ENCODE measurements around the gene ZCCHC24.

Gene ZCCHC24

DNA sequence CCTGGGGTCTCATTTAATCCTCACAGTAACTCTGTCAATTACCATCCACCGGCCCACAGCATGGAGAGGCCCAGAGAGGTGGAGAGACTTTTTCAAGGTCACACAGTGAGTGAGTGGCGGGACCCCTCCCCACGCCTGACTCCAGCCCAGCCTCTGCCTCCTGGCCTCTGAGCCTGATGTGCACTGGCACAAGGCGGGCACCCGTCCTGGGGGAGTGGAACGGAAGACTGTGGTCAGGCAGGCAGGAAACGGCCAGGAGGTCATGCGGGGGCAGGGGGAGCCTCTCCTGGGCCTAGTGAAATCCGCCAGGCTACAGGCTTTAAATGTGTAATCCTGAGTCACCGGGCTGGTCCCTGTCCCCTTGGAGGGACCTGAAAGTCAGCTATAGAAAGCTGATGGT lies 32.2 kb downstream of the ZCCHC24 start:
- H2BK15ac ChIP-seq (replicated peaks; ENCODE audit: low read depth): no peak overlapping the region
- H3K9ac ChIP-seq (ENCODE audit: low read length): no peak overlapping the region
- H3K23ac ChIP-seq (ENCODE audit: low read length): no peak overlapping the region
- no peak overlapping the region for H2BK120ac ChIP-seq (ENCODE audit: low read depth, low read length)
- no peaks in the 10 kb centered on the region for H3K4me1 ChIP-seq (ENCODE audit: control insufficient read depth, low read depth, low read length)
- no peaks in the 10 kb centered on the region for H3K27me3 ChIP-seq (ENCODE audit: insufficient read depth, low read length, poor library complexity)
- H4K5ac ChIP-seq (ENCODE audit: low read length): no peak overlapping the region
- H3K4ac ChIP-seq (ENCODE audit: low read depth, low read length): no peak overlapping the region
- no peak overlapping the region for H2AK5ac ChIP-seq (ENCODE audit: low read length)
- no peaks in the 10 kb centered on the region for H3K36me3 ChIP-seq (ENCODE audit: control insufficient read depth, insufficient read depth, low read length)
- H4K8ac ChIP-seq (ENCODE audit: low read depth, low read length): no peak overlapping the region
- no peak overlapping the region for H2BK5ac ChIP-seq (ENCODE audit: low read length)
- no peak overlapping the region for H3K27ac ChIP-seq (ENCODE audit: low read depth, low read length)
- H3K4me2 ChIP-seq (ENCODE audit: low read length): no peak overlapping the region
- H3K4me3 ChIP-seq (ENCODE audit: low read length): no peak overlapping the region
- no peak overlapping the region for H3K18ac ChIP-seq (ENCODE audit: low read length)
- no peak overlapping the region for H3K56ac ChIP-seq (ENCODE audit: low read length)
- no CpG with 5 or more reads among the region's 10 CpGs for WGBS (ENCODE audit: extremely low coverage, insufficient coverage, low lambda C conversion rate)
- peak; percentile 24 for DNase-seq
- H3K79me1 ChIP-seq (ENCODE audit: low read length): no peaks in the 10 kb centered on the region
- H3K79me2 ChIP-seq (ENCODE audit: control insufficient read depth, insufficient read depth, low read length): no peaks in the 10 kb centered on the region

DNA sequence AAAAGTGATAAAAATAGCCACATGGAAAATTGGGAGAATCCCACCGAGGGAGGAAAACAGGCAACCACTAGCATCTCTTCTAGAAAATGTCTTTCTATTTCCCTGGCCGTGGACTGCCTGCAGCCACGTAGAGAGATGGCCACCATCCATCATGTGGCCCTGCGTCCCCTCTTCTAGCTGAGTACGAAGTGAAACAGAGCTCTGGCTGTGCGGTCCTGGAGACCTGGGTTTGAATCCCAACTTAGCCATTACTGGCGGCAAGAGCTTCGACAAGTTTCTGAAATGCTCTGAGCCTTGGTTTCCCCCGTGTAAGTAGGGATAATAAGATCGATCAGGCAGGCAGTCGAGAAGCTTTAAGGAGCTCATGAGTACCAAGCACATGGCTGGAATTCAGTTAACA lies 32.9 kb downstream of the ZCCHC24 start:
- Histone ChIP-seq H3K4ac (ENCODE audit: low read depth, low read length) (no peak overlapping the region), H3K4me2 (ENCODE audit: low read length) (no peak overlapping the region), H2BK5ac (ENCODE audit: low read length) (no peak overlapping the region), H3K27ac (ENCODE audit: low read depth, low read length) (no peak overlapping the region), H2AK5ac (ENCODE audit: low read length) (no peak overlapping the region), H3K23ac (ENCODE audit: low read length) (no peak overlapping the region), H3K79me1 (ENCODE audit: low read length) (no peaks in the 10 kb centered on the region), H3K56ac (ENCODE audit: low read length) (no peak overlapping the region), H4K8ac (ENCODE audit: low read depth, low read length) (no peak overlapping the region), H2BK120ac (ENCODE audit: low read depth, low read length) (no peak overlapping the region), H3K36me3 (ENCODE audit: control insufficient read depth, insufficient read depth, low read length) (no peaks in the 10 kb centered on the region), H3K79me2 (ENCODE audit: control insufficient read depth, insufficient read depth, low read length) (no peaks in the 10 kb centered on the region), H3K4me1 (ENCODE audit: control insufficient read depth, low read depth, low read length) (no peaks in the 10 kb centered on the region), H3K27me3 (ENCODE audit: insufficient read depth, low read length, poor library complexity) (no peaks in the 10 kb centered on the region), H2BK15ac (replicated peaks; ENCODE audit: low read depth) (no peak overlapping the region), H3K18ac (ENCODE audit: low read length) (no peak overlapping the region), H4K5ac (ENCODE audit: low read length) (no peak overlapping the region), H3K4me3 (ENCODE audit: low read length) (no peak overlapping the region), H3K9ac (ENCODE audit: low read length) (no peak overlapping the region)
- no peak for DNase-seq
- no CpG with 5 or more reads among the region's 11 CpGs for WGBS (ENCODE audit: extremely low coverage, insufficient coverage, low lambda C conversion rate)

DNA sequence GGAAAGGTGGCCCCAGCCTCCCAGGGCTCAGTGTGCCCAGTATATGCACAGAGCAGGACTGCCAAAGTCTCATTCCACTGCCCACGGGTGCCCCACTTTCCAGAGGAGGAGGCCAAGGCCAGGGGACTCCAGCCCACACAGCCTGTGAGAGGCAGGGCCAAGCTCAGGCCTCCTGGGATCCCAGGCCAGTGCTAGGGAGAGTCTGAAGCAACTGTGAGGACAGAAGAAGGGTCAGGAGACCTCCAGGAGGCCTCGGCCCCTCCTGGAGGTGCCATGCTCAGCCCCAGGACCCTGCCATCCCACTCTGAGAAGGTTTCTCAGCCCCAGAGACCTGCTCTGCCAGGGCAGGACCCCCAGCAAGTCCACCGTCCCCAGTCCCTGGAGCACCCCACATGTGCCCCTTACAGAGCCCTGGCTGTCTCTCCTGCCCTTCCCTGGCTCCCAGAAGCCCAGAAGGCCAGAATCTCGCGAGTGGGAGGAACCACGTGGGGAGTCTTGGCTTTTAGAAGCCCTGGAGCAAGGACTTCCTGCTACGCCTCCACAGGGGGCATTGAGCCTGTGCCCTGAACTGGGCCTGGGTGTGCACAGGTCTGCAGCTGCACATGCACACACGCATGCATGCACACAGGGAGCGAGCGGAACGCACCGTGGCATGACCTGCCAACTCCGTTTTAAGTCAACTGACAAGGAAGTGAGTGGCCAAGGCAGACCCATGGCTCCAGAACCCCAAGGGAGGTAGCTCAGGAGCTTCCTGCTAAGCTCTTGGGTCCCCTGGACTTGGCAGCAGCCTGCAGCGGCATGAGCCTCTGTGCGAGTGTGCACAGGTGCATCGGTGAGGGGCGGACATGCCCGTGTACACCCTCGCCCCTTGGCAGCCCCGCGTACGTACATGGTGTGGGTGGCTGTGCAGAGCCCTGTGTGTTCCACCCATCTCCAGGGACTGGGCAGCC lies 33.6 kb downstream of the ZCCHC24 start:
- Histone ChIP-seq H4K8ac (ENCODE audit: low read depth, low read length) (no peak overlapping the region), H3K36me3 (ENCODE audit: control insufficient read depth, insufficient read depth, low read length) (no peaks in the 10 kb centered on the region), H2BK5ac (ENCODE audit: low read length) (no peak overlapping the region), H3K27ac (ENCODE audit: low read depth, low read length) (no peak overlapping the region), H3K4ac (ENCODE audit: low read depth, low read length) (no peak overlapping the region), H2BK15ac (replicated peaks; ENCODE audit: low read depth) (no peak overlapping the region), H3K27me3 (ENCODE audit: insufficient read depth, low read length, poor library complexity) (no peaks in the 10 kb centered on the region), H3K23ac (ENCODE audit: low read length) (no peak overlapping the region), H3K79me2 (ENCODE audit: control insufficient read depth, insufficient read depth, low read length) (no peaks in the 10 kb centered on the region), H3K4me2 (ENCODE audit: low read length) (no peak overlapping the region), H3K9ac (ENCODE audit: low read length) (no peak overlapping the region), H3K4me1 (ENCODE audit: control insufficient read depth, low read depth, low read length) (no peaks in the 10 kb centered on the region), H3K18ac (ENCODE audit: low read length) (no peak overlapping the region), H3K79me1 (ENCODE audit: low read length) (no peaks in the 10 kb centered on the region), H4K5ac (ENCODE audit: low read length) (no peak overlapping the region), H3K4me3 (ENCODE audit: low read length) (no peak overlapping the region), H3K56ac (ENCODE audit: low read length) (no peak overlapping the region), H2AK5ac (ENCODE audit: low read length) (no peak overlapping the region), H2BK120ac (ENCODE audit: low read depth, low read length) (no peak overlapping the region)
- no peak for DNase-seq
- WGBS (ENCODE audit: extremely low coverage, insufficient coverage, low lambda C conversion rate): no CpG with 5 or more reads among the region's 22 CpGs

DNA sequence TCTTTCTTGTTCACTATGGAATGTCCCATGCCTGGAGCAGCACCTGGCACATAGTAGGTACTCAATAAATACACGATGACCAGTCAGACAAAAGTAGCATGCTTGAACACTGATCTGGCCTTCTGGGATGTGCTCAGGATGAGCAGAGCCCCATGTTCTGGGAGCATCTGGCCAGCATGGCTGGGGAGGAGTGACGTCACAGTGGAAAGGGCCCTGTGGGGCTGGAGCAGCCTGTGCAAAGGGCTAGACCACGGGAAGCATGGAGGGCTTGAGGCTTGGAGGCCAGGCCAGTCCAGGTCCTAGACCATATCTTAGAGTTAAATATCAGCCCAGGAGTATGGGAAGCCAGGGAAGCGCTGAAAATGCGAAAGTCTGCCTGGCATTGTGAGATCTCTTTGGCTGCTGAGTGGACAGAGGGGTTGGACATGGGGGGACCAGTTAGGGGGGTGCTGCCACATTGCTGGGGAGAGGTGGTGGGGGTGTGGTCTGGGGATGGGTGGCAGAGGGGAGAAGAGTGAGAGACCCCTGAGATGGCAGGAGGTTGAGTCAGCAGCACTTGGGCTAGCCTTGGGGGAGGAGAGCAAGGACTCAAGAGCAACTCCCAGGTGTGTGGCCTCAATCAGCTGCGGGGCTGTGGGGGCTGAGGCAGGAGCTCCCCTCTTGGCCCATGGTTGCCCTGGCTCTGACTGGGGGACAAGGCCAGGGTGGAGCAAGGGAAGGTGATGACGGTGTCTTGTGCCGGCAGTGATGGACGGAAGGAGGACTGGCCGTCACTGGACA lies 34.9 kb downstream of the ZCCHC24 start:
- Histone ChIP-seq H3K9ac (ENCODE audit: low read length) (no peak overlapping the region), H4K8ac (ENCODE audit: low read depth, low read length) (no peak overlapping the region), H3K18ac (ENCODE audit: low read length) (no peak overlapping the region), H3K79me2 (ENCODE audit: control insufficient read depth, insufficient read depth, low read length) (no peaks in the 10 kb centered on the region), H4K5ac (ENCODE audit: low read length) (no peak overlapping the region), H3K4me1 (ENCODE audit: control insufficient read depth, low read depth, low read length) (no peaks in the 10 kb centered on the region), H3K56ac (ENCODE audit: low read length) (no peak overlapping the region), H3K36me3 (ENCODE audit: control insufficient read depth, insufficient read depth, low read length) (no peaks in the 10 kb centered on the region), H2BK15ac (replicated peaks; ENCODE audit: low read depth) (no peak overlapping the region), H3K79me1 (ENCODE audit: low read length) (no peaks in the 10 kb centered on the region), H3K27me3 (ENCODE audit: insufficient read depth, low read length, poor library complexity) (no peaks in the 10 kb centered on the region), H3K4ac (ENCODE audit: low read depth, low read length) (no peak overlapping the region), H3K4me2 (ENCODE audit: low read length) (no peak overlapping the region), H2AK5ac (ENCODE audit: low read length) (no peak overlapping the region), H3K4me3 (ENCODE audit: low read length) (no peak overlapping the region), H2BK5ac (ENCODE audit: low read length) (no peak overlapping the region), H3K27ac (ENCODE audit: low read depth, low read length) (no peak overlapping the region), H3K23ac (ENCODE audit: low read length) (no peak overlapping the region), H2BK120ac (ENCODE audit: low read depth, low read length) (no peak overlapping the region)
- no peak for DNase-seq
- no CpG with 5 or more reads among the region's 10 CpGs for WGBS (ENCODE audit: extremely low coverage, insufficient coverage, low lambda C conversion rate)

DNA sequence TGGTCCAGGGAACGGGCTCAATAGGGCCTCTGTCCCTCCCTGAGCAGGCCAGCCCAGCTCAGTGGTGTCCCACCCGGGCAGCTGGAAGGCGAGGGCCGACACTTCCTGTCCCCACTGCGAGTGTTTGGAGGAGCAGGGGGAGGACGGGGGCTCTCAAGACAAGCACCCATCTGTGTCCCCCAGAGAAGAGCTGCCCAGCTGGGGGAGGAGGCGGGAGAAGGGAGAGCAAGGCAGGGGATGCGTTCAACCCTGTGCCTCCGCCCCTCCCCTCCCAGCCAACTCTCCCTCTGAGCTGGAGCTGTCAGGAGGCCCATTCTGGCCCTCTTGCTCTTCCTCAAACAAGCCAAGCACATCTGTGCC lies 35.7 kb downstream of the ZCCHC24 start:
- no peak overlapping the region for H3K4me2 ChIP-seq (ENCODE audit: low read length)
- H2AK5ac ChIP-seq (ENCODE audit: low read length): no peak overlapping the region
- H3K9ac ChIP-seq (ENCODE audit: low read length): no peak overlapping the region
- no peak overlapping the region for H3K18ac ChIP-seq (ENCODE audit: low read length)
- no peak overlapping the region for H2BK15ac ChIP-seq (replicated peaks; ENCODE audit: low read depth)
- no peaks in the 10 kb centered on the region for H3K36me3 ChIP-seq (ENCODE audit: control insufficient read depth, insufficient read depth, low read length)
- no peak for DNase-seq
- no peak overlapping the region for H3K23ac ChIP-seq (ENCODE audit: low read length)
- H2BK120ac ChIP-seq (ENCODE audit: low read depth, low read length): no peak overlapping the region
- no peak overlapping the region for H4K5ac ChIP-seq (ENCODE audit: low read length)
- H3K4me3 ChIP-seq (ENCODE audit: low read length): no peak overlapping the region
- H3K4ac ChIP-seq (ENCODE audit: low read depth, low read length): no peak overlapping the region
- H3K27ac ChIP-seq (ENCODE audit: low read depth, low read length): no peak overlapping the region
- H3K79me1 ChIP-seq (ENCODE audit: low read length): no peaks in the 10 kb centered on the region
- H3K27me3 ChIP-seq (ENCODE audit: insufficient read depth, low read length, poor library complexity): no peaks in the 10 kb centered on the region
- peaks cover 1% of the 10 kb centered on the region for H3K4me1 ChIP-seq (ENCODE audit: control insufficient read depth, low read depth, low read length)
- H3K79me2 ChIP-seq (ENCODE audit: control insufficient read depth, insufficient read depth, low read length): no peaks in the 10 kb centered on the region
- H3K56ac ChIP-seq (ENCODE audit: low read length): no peak overlapping the region
- WGBS (ENCODE audit: extremely low coverage, insufficient coverage, low lambda C conversion rate): no CpG with 5 or more reads among the region's 9 CpGs
- no peak overlapping the region for H2BK5ac ChIP-seq (ENCODE audit: low read length)
- no peak overlapping the region for H4K8ac ChIP-seq (ENCODE audit: low read depth, low read length)

Measured in mesendoderm (in vitro differentiated cells).